ENCODE measurements around the gene CRTC3. TPM values are rescaled to one million over a fixed set of nuclear protein-coding genes. Genes with fewer than 3 reads are reported as not detected.

The CRTC3 gene
- total and polyA plus RNA-seq, 2 of the 4 experiments (the other 2 are of a cell fraction), result 4.7 to 14.8 TPM

DNA sequence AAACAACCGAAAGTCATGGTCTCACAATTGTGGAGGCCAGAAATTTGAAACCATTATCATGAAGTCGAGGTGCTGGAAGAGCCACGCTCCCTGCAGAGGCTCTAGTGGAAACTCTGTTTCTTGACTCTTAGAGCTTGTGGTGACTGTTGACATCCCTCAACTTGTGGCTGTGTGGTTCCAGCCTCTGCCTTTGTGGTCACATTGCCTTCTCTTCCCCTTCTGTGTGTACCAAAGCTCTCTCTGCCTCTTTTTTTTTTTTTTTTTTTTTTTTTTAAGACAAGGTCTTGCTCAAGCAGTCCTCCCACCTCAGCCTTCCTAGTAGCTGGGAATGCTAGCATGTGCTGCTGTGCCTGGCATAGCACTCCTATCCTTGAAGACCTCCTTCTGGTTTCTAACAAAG, 48.7 kb upstream of the CRTC3 start (continued):
- TF ChIP-seq, protein P1, sequence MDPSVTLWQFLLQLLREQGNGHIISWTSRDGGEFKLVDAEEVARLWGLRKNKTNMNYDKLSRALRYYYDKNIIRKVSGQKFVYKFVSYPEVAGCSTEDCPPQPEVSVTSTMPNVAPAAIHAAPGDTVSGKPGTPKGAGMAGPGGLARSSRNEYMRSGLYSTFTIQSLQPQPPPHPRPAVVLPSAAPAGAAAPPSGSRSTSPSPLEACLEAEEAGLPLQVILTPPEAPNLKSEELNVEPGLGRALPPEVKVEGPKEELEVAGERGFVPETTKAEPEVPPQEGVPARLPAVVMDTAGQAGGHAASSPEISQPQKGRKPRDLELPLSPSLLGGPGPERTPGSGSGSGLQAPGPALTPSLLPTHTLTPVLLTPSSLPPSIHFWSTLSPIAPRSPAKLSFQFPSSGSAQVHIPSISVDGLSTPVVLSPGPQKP (IDR thresholded peaks at IDR 0.05; ENCODE audit: borderline replicate concordance, low read depth, low read length), result no peak
- TF ChIP-seq SMC3 (IDR thresholded peaks at IDR 0.05; ENCODE audit: low read depth, low read length) (no peak), NFE2L2 (IDR thresholded peaks at IDR 0.05; ENCODE audit: low read depth, low read length) (no peak)
